ENCODE data around the gene KCNH8.
A peak's percentile ranks its signal among the peaks of the same experiment; 100 is the strongest.

KCNH8 gene

GRCh38 chr3:19338769-19339168, 190.5 kb downstream of the KCNH8 start:
- ATAC-seq: no peak
- no peak overlapping the region for H3K27ac Mint-ChIP-seq
- no peak for DNase-seq
- no peak overlapping the region for H3K4me3 Mint-ChIP-seq
- H3K9me3 Mint-ChIP-seq: no peaks in the 10 kb centered on the region
- no peaks in the 10 kb centered on the region for H3K27me3 Mint-ChIP-seq
- H3K4me1 Mint-ChIP-seq: no peaks in the 10 kb centered on the region
- no peaks in the 10 kb centered on the region for H3K36me3 Mint-ChIP-seq (ENCODE audit: low read depth)

GRCh38 chr3:19342389-19342788, 194.1 kb downstream of the KCNH8 start:
- Mint-ChIP-seq H3K4me1 (peaks cover under 1% of the 10 kb centered on the region), H3K4me3 (no peak overlapping the region), H3K27me3 (no peaks in the 10 kb centered on the region), H3K9me3 (no peaks in the 10 kb centered on the region), H3K27ac (no peak overlapping the region), H3K36me3 (ENCODE audit: low read depth) (no peaks in the 10 kb centered on the region)
- DNase-seq: no peak
- ATAC-seq: no peak

- H3K27me3 Mint-ChIP-seq: no peaks in the 10 kb centered on the region
- ATAC-seq (no peak), DNase-seq (no peak)
- H3K4me1 Mint-ChIP-seq: peaks cover 4% of the 10 kb centered on the region
- H3K27ac Mint-ChIP-seq: no peak overlapping the region
- H3K9me3 Mint-ChIP-seq: no peaks in the 10 kb centered on the region
- H3K36me3 Mint-ChIP-seq (ENCODE audit: low read depth): no peaks in the 10 kb centered on the region
- no peak overlapping the region for H3K4me3 Mint-ChIP-seq
Observed at GRCh38 chr3:19346759-19347158, 198.4 kb downstream of the KCNH8 start.

- Mint-ChIP-seq H3K27ac (no peak overlapping the region), H3K27me3 (no peaks in the 10 kb centered on the region), H3K9me3 (no peaks in the 10 kb centered on the region), H3K4me3 (peak overlapping the region; percentile 18), H3K36me3 (ENCODE audit: low read depth) (no peaks in the 10 kb centered on the region), H3K4me1 (peaks cover 4% of the 10 kb centered on the region)
- ATAC-seq (no peak), DNase-seq (no peak)
Observed at GRCh38 chr3:19347671-19348070, 199.4 kb downstream of the KCNH8 start.

- no peak overlapping the region for H3K27ac Mint-ChIP-seq
- peak overlapping the region; percentile 18 for H3K4me3 Mint-ChIP-seq
- H3K9me3 Mint-ChIP-seq: no peaks in the 10 kb centered on the region
- no peaks in the 10 kb centered on the region for H3K36me3 Mint-ChIP-seq (ENCODE audit: low read depth)
- ATAC-seq (no peak), DNase-seq (no peak)
- H3K4me1 Mint-ChIP-seq: peaks cover 4% of the 10 kb centered on the region
- no peaks in the 10 kb centered on the region for H3K27me3 Mint-ChIP-seq
Observed at GRCh38 chr3:19348500-19348899, 200.2 kb downstream of the KCNH8 start.

- ATAC-seq: no peak
Observed at GRCh38 chr3:19348941-19349564, 200.7 kb downstream of the KCNH8 start.

GRCh38 chr3:19357947-19358346, 209.6 kb downstream of the KCNH8 start:
- no peak for ATAC-seq
- DNase-seq: no peak
- H3K9me3 Mint-ChIP-seq: no peaks in the 10 kb centered on the region
- H3K27ac Mint-ChIP-seq: no peak overlapping the region
- H3K4me1 Mint-ChIP-seq: peaks cover 5% of the 10 kb centered on the region
- H3K27me3 Mint-ChIP-seq: no peaks in the 10 kb centered on the region
- no peak overlapping the region for H3K4me3 Mint-ChIP-seq
- no peaks in the 10 kb centered on the region for H3K36me3 Mint-ChIP-seq (ENCODE audit: low read depth)

More at GRCh38 chr3:19348941-19349564, 200.7 kb downstream of the KCNH8 start:
- H3K4me1 Mint-ChIP-seq: peaks cover 4% of the 10 kb centered on the region
- no peaks in the 10 kb centered on the region for H3K36me3 Mint-ChIP-seq (ENCODE audit: low read depth)
- H3K4me3 Mint-ChIP-seq: no peak overlapping the region
- DNase-seq: no peak
- H3K9me3 Mint-ChIP-seq: no peaks in the 10 kb centered on the region
- H3K27me3 Mint-ChIP-seq: no peaks in the 10 kb centered on the region
- H3K27ac Mint-ChIP-seq: no peak overlapping the region

GRCh38 chr3:19363071-19363470, 214.8 kb downstream of the KCNH8 start:
- no peaks in the 10 kb centered on the region for H3K27me3 Mint-ChIP-seq
- no peak for ATAC-seq
- no peak overlapping the region for H3K4me3 Mint-ChIP-seq
- no peak overlapping the region for H3K27ac Mint-ChIP-seq
- H3K4me1 Mint-ChIP-seq: peaks cover 5% of the 10 kb centered on the region
- no peaks in the 10 kb centered on the region for H3K9me3 Mint-ChIP-seq
- H3K36me3 Mint-ChIP-seq (ENCODE audit: low read depth): no peaks in the 10 kb centered on the region
- DNase-seq: no peak

GRCh38 chr3:19364148-19364547, 215.8 kb downstream of the KCNH8 start:
- ATAC-seq (no peak), DNase-seq (no peak)
- H3K9me3 Mint-ChIP-seq: no peaks in the 10 kb centered on the region
- no peaks in the 10 kb centered on the region for H3K27me3 Mint-ChIP-seq
- H3K4me1 Mint-ChIP-seq: peaks cover 5% of the 10 kb centered on the region
- H3K36me3 Mint-ChIP-seq (ENCODE audit: low read depth): no peaks in the 10 kb centered on the region
- H3K4me3 Mint-ChIP-seq: no peak overlapping the region
- H3K27ac Mint-ChIP-seq: no peak overlapping the region

- DNase-seq: no peak
- no peaks in the 10 kb centered on the region for H3K27me3 Mint-ChIP-seq
- no peaks in the 10 kb centered on the region for H3K36me3 Mint-ChIP-seq (ENCODE audit: low read depth)
- ATAC-seq: no peak
- peaks cover 5% of the 10 kb centered on the region for H3K4me1 Mint-ChIP-seq
- H3K27ac Mint-ChIP-seq: no peak overlapping the region
- no peak overlapping the region for H3K4me3 Mint-ChIP-seq
- H3K9me3 Mint-ChIP-seq: no peaks in the 10 kb centered on the region
Observed at GRCh38 chr3:19365471-19365870, 217.2 kb downstream of the KCNH8 start.

- no peak overlapping the region for H3K27ac Mint-ChIP-seq
- DNase-seq: no peak
- ATAC-seq: no peak
- H3K9me3 Mint-ChIP-seq: no peaks in the 10 kb centered on the region
- H3K36me3 Mint-ChIP-seq (ENCODE audit: low read depth): no peaks in the 10 kb centered on the region
- no peaks in the 10 kb centered on the region for H3K4me1 Mint-ChIP-seq
- H3K4me3 Mint-ChIP-seq: no peak overlapping the region
- no peaks in the 10 kb centered on the region for H3K27me3 Mint-ChIP-seq
Observed at GRCh38 chr3:19384868-19385267, 236.6 kb downstream of the KCNH8 start.

- ATAC-seq: no peak
- peaks cover 6% of the 10 kb centered on the region for H3K4me1 Mint-ChIP-seq
Observed at GRCh38 chr3:19392150-19392549, 243.8 kb downstream of the KCNH8 start.

GRCh38 chr3:19394946-19395345, 246.6 kb downstream of the KCNH8 start:
- no peaks in the 10 kb centered on the region for H3K27me3 Mint-ChIP-seq
- ATAC-seq (no peak), DNase-seq (no peak)
- H3K27ac Mint-ChIP-seq: no peak overlapping the region
- no peak overlapping the region for H3K4me3 Mint-ChIP-seq
- peaks cover 6% of the 10 kb centered on the region for H3K4me1 Mint-ChIP-seq
- no peaks in the 10 kb centered on the region for H3K9me3 Mint-ChIP-seq
- H3K36me3 Mint-ChIP-seq (ENCODE audit: low read depth): no peaks in the 10 kb centered on the region

More at GRCh38 chr3:19392150-19392549, 243.8 kb downstream of the KCNH8 start:
- H3K36me3 Mint-ChIP-seq (ENCODE audit: low read depth): no peaks in the 10 kb centered on the region
- DNase-seq: no peak
- no peaks in the 10 kb centered on the region for H3K27me3 Mint-ChIP-seq
- no peaks in the 10 kb centered on the region for H3K9me3 Mint-ChIP-seq
- H3K27ac Mint-ChIP-seq: no peak overlapping the region
- H3K4me3 Mint-ChIP-seq: no peak overlapping the region

- Mint-ChIP-seq H3K27me3 (no peaks in the 10 kb centered on the region), H3K9me3 (no peaks in the 10 kb centered on the region), H3K27ac (no peak overlapping the region), H3K4me1 (peaks cover 6% of the 10 kb centered on the region), H3K36me3 (ENCODE audit: low read depth) (no peaks in the 10 kb centered on the region), H3K4me3 (no peak overlapping the region)
- ATAC-seq: no peak
- no peak for DNase-seq
Observed at GRCh38 chr3:19396726-19397125, 248.4 kb downstream of the KCNH8 start.

- H3K27me3 Mint-ChIP-seq: no peaks in the 10 kb centered on the region
- peaks cover 4% of the 10 kb centered on the region for H3K4me1 Mint-ChIP-seq
- no peak overlapping the region for H3K27ac Mint-ChIP-seq
- DNase-seq (no peak), ATAC-seq (no peak)
- no peaks in the 10 kb centered on the region for H3K9me3 Mint-ChIP-seq
- H3K4me3 Mint-ChIP-seq: no peak overlapping the region
- no peaks in the 10 kb centered on the region for H3K36me3 Mint-ChIP-seq (ENCODE audit: low read depth)
Observed at GRCh38 chr3:19399356-19399755, 251.0 kb downstream of the KCNH8 start.

- Mint-ChIP-seq H3K27me3 (no peaks in the 10 kb centered on the region), H3K4me3 (no peak overlapping the region), H3K9me3 (no peaks in the 10 kb centered on the region), H3K36me3 (ENCODE audit: low read depth) (no peaks in the 10 kb centered on the region), H3K4me1 (peaks cover 4% of the 10 kb centered on the region), H3K27ac (no peak overlapping the region)
- ATAC-seq: no peak
- no peak for DNase-seq
Observed at GRCh38 chr3:19399836-19400235, 251.5 kb downstream of the KCNH8 start.

Data from activated naive CD8-positive, alpha-beta T cell treated with anti-CD3 and anti-CD28 coated beads, Interleukin-2, amount 50 U/mL, for 24 hours (primary cell).